Pulmonary artery endothelial cell (primary cell): Measurements from ENCODE around the gene ORAI2. TPM values are rescaled to one million over a fixed set of nuclear protein-coding genes. Genes with fewer than 3 reads are reported as not detected.

Source experiments
- DNase-seq: peaks from one replicate; pipeline ENCODE4 v3.0.0-alpha.2; 2011; ENCODE audit warnings: low read depth, low spot score
- total RNA-seq: library from RNA; depleted of rRNA; stranded (reverse); fragments of >200 nt; gene quantifications from 2 replicates; pipeline ENCODE4 v1.2.3, GENCODE V29; 2014

ORAI2 gene
- total RNA-seq, 1 donor from 2014 or later, result 84.0 TPM

DNA sequence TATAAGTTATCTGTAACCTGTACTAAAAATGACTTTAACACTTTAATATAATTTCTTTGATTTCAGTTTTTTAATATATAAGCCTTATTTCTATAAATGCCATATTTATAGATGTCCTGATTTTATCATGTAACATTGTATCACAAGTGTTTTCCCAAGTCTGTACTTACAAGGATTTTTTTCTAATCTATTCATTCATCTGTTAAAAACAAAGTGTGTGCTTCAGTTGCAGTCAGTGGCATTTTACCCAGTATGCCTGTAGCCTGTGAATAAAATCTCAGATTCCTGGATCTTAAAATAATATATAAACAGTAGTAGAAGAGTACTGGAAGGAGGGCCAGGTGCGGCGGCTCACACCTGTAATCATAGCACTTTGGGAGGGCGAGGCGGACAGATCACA is 19.8 kb upstream of the ORAI2 start:
- DNase-seq, result no peak

GRCh38 chr7:102415685-102416225 is 17.6 kb upstream of the ORAI2 start:
- DNase-seq, result no peak

- no peak for DNase-seq
Observed at GRCh38 chr7:102416406-102416805, 17.0 kb upstream of the ORAI2 start.

GRCh38 chr7:102417105-102417504 is 16.3 kb upstream of the ORAI2 start:
- no peak for DNase-seq

GRCh38 chr7:102418592-102418991 is 14.8 kb upstream of the ORAI2 start:
- no peak for DNase-seq

DNA sequence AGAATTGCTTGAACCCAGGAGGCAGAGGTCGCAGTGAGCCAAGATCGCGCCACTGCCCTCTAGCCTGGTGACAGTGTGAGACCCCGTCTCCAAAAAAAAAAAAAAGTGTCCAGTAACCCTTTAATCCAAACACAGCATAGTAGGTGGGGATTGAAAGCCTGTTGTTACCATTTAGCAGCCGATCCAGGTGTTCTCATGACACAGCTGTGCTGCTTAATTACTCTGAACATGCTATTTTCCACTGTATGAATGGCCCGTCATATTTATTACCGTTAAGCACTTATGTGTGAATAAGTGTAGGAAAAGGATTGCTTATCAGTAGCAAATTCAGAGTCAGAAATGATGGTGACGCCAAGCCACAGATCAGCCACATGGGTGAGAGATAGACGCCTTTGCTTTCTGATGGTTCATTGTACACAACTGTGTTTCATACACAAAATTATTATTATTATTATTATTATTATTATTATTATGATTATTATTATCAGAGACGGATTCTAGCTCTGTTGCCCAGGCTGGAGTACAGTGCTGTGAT is 11.6 kb upstream of the ORAI2 start:
- DNase-seq, result no peak

DNA sequence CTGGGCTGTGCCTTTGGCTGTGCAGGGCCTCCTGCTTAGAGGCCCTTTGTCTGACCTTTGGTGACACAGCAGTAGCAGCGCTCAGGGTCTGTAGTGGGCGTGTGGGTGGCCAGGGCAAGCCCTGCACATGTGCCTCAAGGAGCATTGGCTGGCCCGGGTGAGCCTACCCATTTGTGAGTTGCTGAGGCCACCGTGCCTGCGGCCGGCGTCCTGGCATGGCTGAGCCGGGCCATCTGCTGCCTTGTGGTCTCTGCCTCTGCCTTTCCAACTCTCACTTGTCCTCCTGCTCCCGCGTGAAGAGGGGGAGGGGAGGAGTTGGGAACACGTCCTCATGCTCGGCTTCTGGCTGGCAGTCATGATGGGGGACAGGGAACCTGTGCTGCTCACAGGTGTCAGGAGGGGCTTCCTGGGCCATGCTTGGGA is 9.2 kb upstream of the ORAI2 start:
- no peak for DNase-seq

- no peak for DNase-seq
Observed at GRCh38 chr7:102424787-102425218, 8.6 kb upstream of the ORAI2 start.

GRCh38 chr7:102425639-102426267 is 7.6 kb upstream of the ORAI2 start:
- no peak for DNase-seq

GRCh38 chr7:102426268-102427018 is 6.9 kb upstream of the ORAI2 start:
- no peak for DNase-seq

- DNase-seq, result no peak
Observed at GRCh38 chr7:102427019-102427405, 6.4 kb upstream of the ORAI2 start.

DNA sequence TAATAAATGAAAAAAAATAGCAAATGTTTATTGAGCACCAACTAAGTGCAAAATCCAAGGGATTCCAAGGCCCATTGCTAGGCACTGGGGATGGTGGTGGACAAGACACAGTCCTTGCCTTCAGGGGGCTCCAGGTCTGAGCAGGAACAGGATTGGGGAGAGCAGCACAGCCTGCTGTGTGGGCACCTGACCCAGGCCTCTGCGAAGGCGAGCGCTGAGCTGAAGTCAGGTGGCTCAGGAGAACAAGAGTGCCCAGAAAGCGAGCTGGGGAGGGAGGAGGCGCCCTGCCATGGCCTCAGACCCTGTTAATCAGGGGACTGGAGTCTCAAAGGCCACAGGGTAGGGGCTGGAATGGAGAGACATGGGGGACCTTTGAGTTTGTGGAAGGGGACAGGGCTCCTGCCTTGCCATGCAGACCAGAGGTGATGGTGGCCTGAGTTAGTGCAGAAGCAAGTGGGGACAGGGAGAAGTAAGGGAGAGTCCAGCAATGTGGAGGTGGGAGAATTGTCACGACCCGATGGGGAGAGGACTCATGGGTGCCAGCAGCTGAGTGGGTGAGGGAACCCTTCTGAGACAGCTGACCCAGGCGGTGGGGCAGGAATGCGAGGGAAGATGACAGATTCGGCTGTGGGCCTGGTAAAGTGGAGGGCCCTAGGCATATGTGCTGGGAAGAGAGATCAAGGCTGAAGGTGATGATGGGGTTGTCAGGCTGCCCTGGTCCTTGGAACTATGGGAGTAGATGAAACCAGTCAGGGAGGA is 4.1 kb upstream of the ORAI2 start:
- DNase-seq, result no peak

DNA sequence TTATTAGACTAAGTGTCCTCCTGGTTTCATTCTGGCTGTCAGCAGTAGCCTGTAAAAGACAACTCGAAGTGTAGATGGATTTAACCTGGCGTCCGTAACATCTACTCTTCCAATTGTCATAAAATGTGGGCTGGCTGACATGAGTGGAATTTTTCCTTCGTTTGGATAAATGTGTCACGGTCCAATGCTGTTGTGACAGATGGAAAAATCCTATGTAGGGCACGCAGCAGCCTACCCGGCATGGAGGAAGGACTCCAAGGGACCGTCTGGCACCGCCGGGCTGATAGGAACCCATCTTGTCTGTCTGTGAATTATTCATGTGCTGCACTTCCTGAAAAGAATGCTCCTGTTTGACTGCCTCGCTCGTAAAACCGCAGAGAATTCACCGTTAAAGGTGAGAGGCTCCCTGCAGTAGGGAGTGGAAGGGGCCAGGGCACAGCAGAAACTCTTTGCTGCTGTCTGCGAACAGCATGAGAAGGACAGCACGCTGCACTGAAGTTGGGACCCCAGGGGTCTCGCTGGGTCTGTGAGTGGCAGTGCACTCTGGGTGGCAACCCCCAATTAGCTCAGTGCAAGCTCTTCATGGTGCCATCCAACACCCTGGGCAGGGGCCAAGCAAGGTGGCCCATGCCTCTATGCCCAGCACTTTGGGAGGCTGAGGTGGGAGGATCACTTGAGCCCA is 1.6 kb upstream of the ORAI2 start:
- DNase-seq, result no peak

- no peak for DNase-seq
Observed at GRCh38 chr7:102432442-102433218, 745 bp upstream of the ORAI2 start.

- no peak for DNase-seq
Observed at GRCh38 chr7:102434039-102434486, 688 bp downstream of the ORAI2 start.

- no peak for DNase-seq
Observed at GRCh38 chr7:102436118-102436517, 2.7 kb downstream of the ORAI2 start.

- peak; percentile 67 for DNase-seq
Observed at GRCh38 chr7:102439963-102440795, 6.8 kb downstream of the ORAI2 start.

GRCh38 chr7:102444961-102445673 is 11.7 kb downstream of the ORAI2 start:
- no peak for DNase-seq

GRCh38 chr7:102445674-102446071 is 12.3 kb downstream of the ORAI2 start:
- no peak for DNase-seq
